C4-2B (cell line): Measurements from ENCODE around the gene TLE3.

Experiments used
- H3K27ac ChIP-seq: fragments of 450-650 bp; 2 replicates; pipeline ENCODE4 v1.5.1; 2017
- ZFX ChIP-seq: fragments of 450-650 bp; IDR thresholded peaks from 2 replicates; pipeline ENCODE4 v1.6.1; 2017
- TF ChIP-seq, protein P1 (sequence below): fragments of 450-650 bp; conservative IDR thresholded peaks from 2 replicates; pipeline ENCODE4 v1.5.1; 2017; ENCODE audit warnings: mild to moderate bottlenecking

Gene TLE3

DNA sequence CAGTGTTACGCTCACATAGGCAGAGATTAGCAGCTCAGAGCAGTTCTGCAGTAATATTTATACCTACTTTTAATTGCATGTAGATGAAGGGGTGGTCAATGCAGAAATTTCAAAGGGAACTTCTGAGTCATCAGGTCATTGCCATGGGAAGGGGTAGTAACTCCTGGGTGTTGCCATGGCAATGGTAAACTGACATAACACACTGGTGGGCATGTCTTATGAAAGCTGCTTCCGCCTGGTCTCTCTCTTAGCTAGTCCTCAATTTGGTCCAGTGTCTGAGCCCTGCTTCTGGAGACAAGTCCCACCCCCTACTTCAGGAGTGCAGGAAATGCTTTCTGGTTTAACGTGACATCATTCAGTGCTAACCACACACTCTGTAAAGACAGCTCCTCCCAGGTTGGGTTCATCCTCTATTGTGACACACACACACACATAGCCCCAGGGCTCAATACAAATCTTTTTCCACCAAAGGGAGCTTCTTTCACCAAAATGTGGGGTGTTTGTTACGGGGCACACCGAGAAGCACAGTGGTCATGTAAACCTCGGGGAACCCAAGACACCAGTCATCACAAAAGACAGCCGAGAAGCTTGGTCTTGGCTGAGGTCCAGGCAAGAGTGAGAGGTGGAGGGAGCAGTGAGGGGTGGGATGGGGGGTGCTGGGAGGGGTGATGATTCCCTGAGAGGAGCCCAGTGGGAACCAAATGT lies 74.5 kb downstream of the TLE3 start:
- TF ChIP-seq ZFX, result no peak
- TF ChIP-seq, protein P1, sequence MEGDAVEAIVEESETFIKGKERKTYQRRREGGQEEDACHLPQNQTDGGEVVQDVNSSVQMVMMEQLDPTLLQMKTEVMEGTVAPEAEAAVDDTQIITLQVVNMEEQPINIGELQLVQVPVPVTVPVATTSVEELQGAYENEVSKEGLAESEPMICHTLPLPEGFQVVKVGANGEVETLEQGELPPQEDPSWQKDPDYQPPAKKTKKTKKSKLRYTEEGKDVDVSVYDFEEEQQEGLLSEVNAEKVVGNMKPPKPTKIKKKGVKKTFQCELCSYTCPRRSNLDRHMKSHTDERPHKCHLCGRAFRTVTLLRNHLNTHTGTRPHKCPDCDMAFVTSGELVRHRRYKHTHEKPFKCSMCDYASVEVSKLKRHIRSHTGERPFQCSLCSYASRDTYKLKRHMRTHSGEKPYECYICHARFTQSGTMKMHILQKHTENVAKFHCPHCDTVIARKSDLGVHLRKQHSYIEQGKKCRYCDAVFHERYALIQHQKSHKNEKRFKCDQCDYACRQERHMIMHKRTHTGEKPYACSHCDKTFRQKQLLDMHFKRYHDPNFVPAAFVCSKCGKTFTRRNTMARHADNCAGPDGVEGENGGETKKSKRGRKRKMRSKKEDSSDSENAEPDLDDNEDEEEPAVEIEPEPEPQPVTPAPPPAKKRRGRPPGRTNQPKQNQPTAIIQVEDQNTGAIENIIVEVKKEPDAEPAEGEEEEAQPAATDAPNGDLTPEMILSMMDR, result no peak
- H3K27ac ChIP-seq, result no peak overlapping the region

DNA sequence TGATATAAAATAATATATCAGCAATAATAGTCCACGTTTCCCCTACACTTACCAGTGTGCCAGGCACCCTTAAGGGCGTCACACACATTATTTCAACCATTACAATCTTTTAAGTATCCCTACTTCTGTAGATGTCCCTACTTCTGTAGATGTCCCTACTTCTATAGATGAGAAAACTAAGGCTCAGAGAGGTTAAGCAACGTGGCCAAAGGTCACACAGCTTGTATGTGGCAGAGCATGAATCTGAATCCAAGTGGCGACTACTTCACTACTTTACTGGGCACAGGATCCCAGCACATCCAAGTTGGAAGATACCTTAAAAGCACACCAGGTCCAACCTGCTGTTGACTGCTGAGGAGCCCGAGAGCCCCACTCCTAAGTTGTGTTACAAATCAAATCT lies 77.5 kb downstream of the TLE3 start:
- H3K27ac ChIP-seq, result no peak overlapping the region
- TF ChIP-seq ZFX, result no peak
- TF ChIP-seq, protein P1, result no peak

DNA sequence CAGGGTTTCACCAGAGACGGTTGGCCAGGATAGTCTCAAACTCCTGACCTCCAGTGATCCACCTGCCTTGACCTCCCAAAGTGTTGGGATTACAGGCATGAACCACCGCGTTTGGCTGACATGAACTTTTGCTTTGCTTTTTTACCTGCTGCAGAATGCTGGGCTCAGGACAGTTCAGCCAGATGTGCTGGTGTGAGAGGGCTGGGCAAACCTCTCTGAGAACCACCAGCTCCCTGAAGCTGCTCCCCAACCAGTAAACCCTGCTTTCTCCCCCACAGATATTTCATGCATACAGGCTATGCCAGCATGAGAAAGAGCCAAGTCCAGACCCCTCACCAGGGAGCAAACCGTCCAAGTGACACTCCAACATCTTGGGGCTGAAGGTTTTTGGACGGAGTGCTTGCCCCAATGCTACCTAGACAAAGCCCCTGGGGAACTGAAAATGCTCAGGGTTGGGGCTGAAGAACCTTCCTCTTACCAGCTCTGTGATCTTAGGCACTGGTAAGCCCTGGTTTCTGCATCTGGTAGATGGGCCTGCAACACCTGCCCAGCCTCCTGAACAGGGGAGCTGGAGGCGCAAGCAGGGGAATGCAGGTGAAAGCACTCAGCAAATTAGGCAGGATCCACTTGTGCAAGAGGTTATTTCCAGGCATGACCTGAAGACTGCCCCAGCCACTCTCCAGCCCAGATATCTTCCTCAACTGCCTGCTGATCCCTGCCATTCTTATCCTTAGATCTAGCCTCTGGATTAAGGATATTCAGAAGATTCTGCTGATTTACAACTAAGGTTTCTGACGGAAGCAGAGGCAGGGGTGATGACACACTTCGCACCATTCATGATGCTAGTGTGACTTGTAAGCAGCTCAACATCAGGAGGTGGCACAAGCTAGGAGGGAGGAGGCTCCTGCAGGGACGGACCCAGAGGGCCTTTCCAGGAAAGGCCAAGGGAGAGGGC lies 78.8 kb downstream of the TLE3 start:
- no peak overlapping the region for H3K27ac ChIP-seq
- no peak for TF ChIP-seq ZFX
- TF ChIP-seq, protein P1, result no peak

DNA sequence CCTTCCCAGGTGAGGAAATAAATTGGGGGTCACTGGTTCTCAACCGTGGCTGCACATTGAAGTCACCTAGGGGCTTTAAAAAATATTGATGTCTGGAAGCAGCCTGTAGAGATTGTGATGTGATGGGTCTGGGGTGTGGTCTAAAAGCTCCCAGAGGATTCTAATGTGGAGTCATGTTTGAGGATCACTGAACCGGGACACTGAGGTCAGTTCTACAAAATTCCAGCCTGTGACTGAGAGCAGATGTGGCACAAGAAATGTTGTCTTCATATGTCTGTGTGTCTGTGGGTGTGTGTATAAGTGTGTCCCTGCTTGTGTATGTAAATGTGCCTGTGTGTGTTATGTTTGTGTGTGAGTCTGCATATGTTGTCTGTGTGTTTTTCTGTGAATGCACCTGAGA lies 79.9 kb downstream of the TLE3 start:
- H3K27ac ChIP-seq, result no peak overlapping the region
- no peak for TF ChIP-seq ZFX
- TF ChIP-seq, protein P1, result no peak

DNA sequence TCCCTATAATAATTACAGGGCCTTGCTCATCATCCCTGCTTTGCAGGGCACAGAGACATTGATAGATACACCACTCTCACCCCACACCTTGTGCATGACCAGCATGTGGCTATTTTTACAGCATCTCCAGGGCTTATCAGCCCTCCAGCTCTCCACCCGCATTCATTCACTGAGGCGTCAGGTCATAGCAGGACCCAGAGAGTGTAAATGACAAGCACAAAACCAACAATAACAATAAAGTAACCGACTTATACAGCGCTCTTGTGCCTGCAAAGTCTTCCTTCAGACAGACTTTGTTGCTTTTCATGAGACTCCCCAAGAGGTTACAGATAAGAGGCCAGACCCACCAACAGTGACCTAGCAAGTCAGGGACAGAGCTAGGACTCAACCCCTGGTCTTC lies 80.7 kb downstream of the TLE3 start:
- H3K27ac ChIP-seq, result no peak overlapping the region
- TF ChIP-seq, protein P1, result no peak
- no peak for TF ChIP-seq ZFX

DNA sequence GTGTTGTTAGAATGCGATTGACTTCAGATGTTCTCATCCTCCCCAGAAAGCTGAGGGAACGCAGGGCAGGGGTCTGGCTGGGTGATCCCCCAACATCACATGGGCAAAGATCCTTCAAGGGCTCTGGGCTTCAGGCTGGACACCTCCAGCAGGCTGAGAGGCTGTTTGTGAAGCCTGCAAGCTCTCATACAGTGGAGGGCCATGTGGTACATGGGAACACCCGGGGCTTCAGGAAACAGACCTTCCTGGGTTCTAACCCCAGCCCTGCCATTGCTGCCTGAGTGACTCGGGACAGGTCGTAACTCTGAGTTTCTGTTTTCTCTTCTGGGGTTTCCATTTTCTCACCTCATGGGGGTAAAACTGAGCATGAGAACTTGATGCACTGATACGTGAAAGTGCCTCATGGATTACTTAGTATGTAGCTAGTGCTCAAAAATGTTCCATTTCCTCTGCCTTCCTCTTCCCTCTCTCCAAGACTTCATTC lies 81.2 kb downstream of the TLE3 start:
- H3K27ac ChIP-seq, result no peak overlapping the region
- TF ChIP-seq, protein P1, result no peak

DNA sequence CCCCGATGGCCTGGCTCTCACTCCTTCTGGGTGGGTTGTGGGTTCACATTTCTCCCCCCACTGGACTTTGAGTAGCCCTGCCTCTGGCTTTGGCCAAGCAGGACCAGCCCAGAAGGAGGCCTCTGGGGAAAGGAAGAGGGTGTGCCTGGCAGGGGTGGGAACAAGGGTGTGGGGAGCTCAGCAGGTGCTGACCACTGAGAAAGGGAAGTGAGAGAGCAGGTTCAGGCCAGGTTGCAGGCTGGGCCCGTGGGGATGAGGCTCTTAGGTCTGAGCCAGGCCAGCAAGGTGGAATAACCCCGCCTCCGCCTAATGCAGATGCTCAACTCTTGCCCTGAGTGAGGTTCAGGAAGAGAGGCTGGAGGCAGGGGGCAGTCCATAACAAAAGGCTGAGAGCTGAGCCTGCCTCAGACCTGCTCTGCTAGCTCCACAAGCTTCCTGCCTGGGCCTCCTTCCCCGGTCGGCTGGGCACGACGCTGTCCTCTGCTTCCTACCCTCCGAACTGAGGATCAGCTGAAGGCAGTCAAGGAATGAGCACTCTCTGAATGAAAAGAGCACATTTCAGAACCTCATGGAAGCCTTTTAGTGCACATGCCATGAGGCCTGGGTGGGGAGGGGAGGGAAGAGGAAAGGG lies 82.7 kb downstream of the TLE3 start:
- H3K27ac ChIP-seq, result no peak overlapping the region
- TF ChIP-seq ZFX, result no peak
- TF ChIP-seq, protein P1, result no peak
